ENCODE data around the gene MGAT3. TPM values are rescaled to one million over a fixed set of nuclear protein-coding genes. Genes with fewer than 3 reads are reported as not detected.

The MGAT3 gene
- total and polyA plus RNA-seq, 2 of the 8 experiments (the other 6 are each of a cell fraction or from before 2014, with no cell fraction given) = 4.3 to 9.2 TPM

DNA sequence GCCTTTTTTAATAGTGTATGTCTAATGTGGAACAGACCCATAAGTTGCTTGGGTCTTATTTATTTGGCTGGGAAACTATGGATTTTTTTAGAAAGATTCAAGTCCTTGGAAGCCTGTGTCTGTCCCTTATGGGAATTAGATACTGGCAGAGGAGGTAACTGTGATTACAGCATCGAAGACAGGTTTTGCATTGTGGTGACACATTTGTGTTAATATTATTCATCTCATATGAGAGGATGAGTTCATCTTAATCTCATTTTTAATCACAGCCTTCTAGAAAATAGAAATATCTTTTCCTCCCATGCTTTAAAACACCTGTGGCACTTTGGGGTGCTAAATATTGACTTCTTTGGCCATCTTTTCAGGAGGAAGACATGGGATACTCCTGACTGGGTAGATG, 48.0 kb upstream of the MGAT3 start:
- no peak overlapping the region for H4K91ac ChIP-seq (replicated peaks; ENCODE audit: insufficient read length, low read length)
- no peaks in the 10 kb centered on the region for H3K23me2 ChIP-seq (ENCODE audit: low read depth, low read length)
- no peak overlapping the region for H3K9ac ChIP-seq (replicated peaks in 1 of 4; ENCODE audit: extremely low read depth in 1 of 4, low read depth in 3 of 4, low read length in 3 of 4)
- H4K8ac ChIP-seq (ENCODE audit: extremely low read depth, insufficient read depth, low read length) = no peak overlapping the region
- H3K4ac ChIP-seq (replicated peaks; ENCODE audit: insufficient read length, low read depth, low read length) = no peak overlapping the region
- no peaks in the 10 kb centered on the region for H3K27me3 ChIP-seq (replicated peaks in 1 of 4; ENCODE audit: control insufficient read depth in 3 of 4, extremely low read depth in 1 of 4, insufficient read depth in 3 of 4, low read length in 3 of 4)
- ChIA-PET POLR2A (ENCODE audit: partially characterized antibody) (interaction anchor here (0.9 to 1.3 kb wide), 2 partner anchors 9 to 91 kb away, joined by 3 to 5 read pairs; partner anchors contain the start of gene TAB1), CTCF (ENCODE audit: partially characterized antibody) (interaction anchor here (0.7 kb wide), 1 partner anchor 9 kb away, joined by 4 read pairs; the partner anchor contains the start of gene TAB1)
- H2AK5ac ChIP-seq (ENCODE audit: low read depth, low read length) = no peak overlapping the region
- no peak overlapping the region for H2AFZ ChIP-seq (ENCODE audit: low read length)
- no peak overlapping the region for H2BK20ac ChIP-seq (ENCODE audit: low read length)
- H3K4me1 ChIP-seq (replicated peaks in 1 of 4; ENCODE audit: control insufficient read depth in 3 of 4, insufficient read depth in 4 of 4, low read length in 3 of 4) = no peaks in the 10 kb centered on the region; a peak in 1 of 7 replicates
- no peak overlapping the region for H3K23ac ChIP-seq (ENCODE audit: insufficient read length)
- no peak overlapping the region for H2BK120ac ChIP-seq (replicated peaks; ENCODE audit: low read depth, low read length)
- no peak overlapping the region for H4K5ac ChIP-seq (ENCODE audit: insufficient read length, low read depth, low read length)
- no peak overlapping the region for H3K14ac ChIP-seq (ENCODE audit: insufficient read length)
- H3K56ac ChIP-seq (replicated peaks; ENCODE audit: insufficient read length, low read depth, low read length) = no peak overlapping the region
- H2BK12ac ChIP-seq (ENCODE audit: low read depth, low read length) = no peak overlapping the region
- H3K79me2 ChIP-seq (ENCODE audit: control insufficient read depth in 1 of 2, insufficient read depth in 2 of 2, low read length in 2 of 2) = peaks cover 0 to 6% of the 10 kb centered on the region in 2 experiments; a peak in 1 of 4 replicates
- no peaks in the 10 kb centered on the region for H3K9me3 ChIP-seq (ENCODE audit: insufficient read depth in 2 of 2, low read depth in 1 of 2, low read length in 1 of 2)
- DNase-seq (ENCODE audit: low read depth in 1 of 2, low spot score in 2 of 2) = no peak
- H2BK5ac ChIP-seq (ENCODE audit: low read depth, low read length) = no peak overlapping the region
- H3K79me1 ChIP-seq (ENCODE audit: low read depth, low read length) = peaks cover 2% of the 10 kb centered on the region; the same call in 1 of the 2 replicates
- no peaks in the 10 kb centered on the region for H3K36me3 ChIP-seq (ENCODE audit: control insufficient read depth in 2 of 4, insufficient read depth in 4 of 4, low read length in 3 of 4)
- H3K4me2 ChIP-seq (ENCODE audit: insufficient read depth in 1 of 2, low read depth in 2 of 2, low read length in 2 of 2) = no peak overlapping the region
- H4K20me1 ChIP-seq (replicated peaks in 1 of 2; ENCODE audit: control insufficient read depth in 1 of 2, insufficient read depth in 2 of 2, low read length in 2 of 2) = peaks cover 0 to 2% of the 10 kb centered on the region in 2 experiments
- no peak overlapping the region for H3K18ac ChIP-seq (ENCODE audit: extremely low read depth, low read length)
- WGBS, 2 experiments (ENCODE audit: extremely low coverage in 1 of 2, insufficient coverage in 1 of 2, insufficient read length in 1 of 2, insufficient replicate concordance in 2 of 2, low coverage in 1 of 2, low lambda C conversion rate in 2 of 2, missing lambda C conversion rate in 1 of 2) = 100% methylated on average over 1 of the region's 1 CpG; no CpG with 5 or more reads in 1 of the 2 experiments
- no peak overlapping the region for H2BK15ac ChIP-seq (ENCODE audit: low read length)
- H3K27ac ChIP-seq (ENCODE audit: low read depth, low read length) = no peak overlapping the region
- no peak for FAIRE-seq
- H3K4me3 ChIP-seq (ENCODE audit: extremely low read depth in 1 of 4, insufficient read depth in 2 of 4, low read depth in 3 of 4, low read length in 4 of 4) = no peak overlapping the region
- no peak for TF ChIP-seq SRF (IDR thresholded peaks at IDR 0.05; ENCODE audit: low read depth, low read length)
- no peak for TF ChIP-seq POU5F1 (IDR thresholded peaks at IDR 0.05; ENCODE audit: low read depth, low read length)
- no peak for TF ChIP-seq RFX5 (IDR thresholded peaks at IDR 0.05; ENCODE audit: borderline replicate concordance, low read depth, low read length)
- TF ChIP-seq CBX5 (IDR thresholded peaks at IDR 0.05; ENCODE audit: low read depth, low read length) = no peak
- TF ChIP-seq TBP (IDR thresholded peaks at IDR 0.05; ENCODE audit: low read depth, low read length) = no peak
- no peak for TF ChIP-seq HDAC2 (IDR thresholded peaks at IDR 0.05; ENCODE audit: borderline replicate concordance in 1 of 2, low read depth in 2 of 2, low read length in 2 of 2)
- TF ChIP-seq GABPA (IDR thresholded peaks at IDR 0.05; ENCODE audit: borderline replicate concordance, insufficient read depth, low read length) = no peak
- TF ChIP-seq, protein P1, sequence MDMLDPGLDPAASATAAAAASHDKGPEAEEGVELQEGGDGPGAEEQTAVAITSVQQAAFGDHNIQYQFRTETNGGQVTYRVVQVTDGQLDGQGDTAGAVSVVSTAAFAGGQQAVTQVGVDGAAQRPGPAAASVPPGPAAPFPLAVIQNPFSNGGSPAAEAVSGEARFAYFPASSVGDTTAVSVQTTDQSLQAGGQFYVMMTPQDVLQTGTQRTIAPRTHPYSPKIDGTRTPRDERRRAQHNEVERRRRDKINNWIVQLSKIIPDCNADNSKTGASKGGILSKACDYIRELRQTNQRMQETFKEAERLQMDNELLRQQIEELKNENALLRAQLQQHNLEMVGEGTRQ (IDR thresholded peaks at IDR 0.05; ENCODE audit: low read length) = no peak

Measured in H1 (cell line).